Middle frontal gyrus (tissue), 1 donor: ENCODE data around the gene MFAP4.

Source experiments
- DNase-seq: peaks from one replicate; pipeline ENCODE4 v3.0.0-alpha.2; 2015; ENCODE audit warnings: low spot score; ENCODE audit errors: extremely low spot score

The MFAP4 gene

GRCh38 chr17:19386974-19387920 lies at the start of gene MFAP4:
Gene MFAP4, minus strand, starts transcription at chr17:19387190. Its CDS starts 35 bp downstream, at chr17:19387155.
- no peak for DNase-seq

- no peak for DNase-seq
Observed at GRCh38 chr17:19433727-19434340, 46.8 kb upstream of the MFAP4 start.

- DNase-seq, result no peak
Observed at GRCh38 chr17:19433255-19433654, 46.3 kb upstream of the MFAP4 start.

- DNase-seq, result no peak
Observed at GRCh38 chr17:19431691-19432090, 44.7 kb upstream of the MFAP4 start.

GRCh38 chr17:19426631-19427030 lies 39.6 kb upstream of the MFAP4 start:
- no peak for DNase-seq

GRCh38 chr17:19424934-19425868 lies 38.2 kb upstream of the MFAP4 start:
- no peak for DNase-seq

GRCh38 chr17:19421926-19422325 lies 34.9 kb upstream of the MFAP4 start:
- DNase-seq, result no peak

GRCh38 chr17:19421219-19421618 lies 34.2 kb upstream of the MFAP4 start:
- DNase-seq, result no peak

GRCh38 chr17:19418251-19418992 lies 31.4 kb upstream of the MFAP4 start:
- DNase-seq, result no peak

- no peak for DNase-seq
Observed at GRCh38 chr17:19417611-19418010, 30.6 kb upstream of the MFAP4 start.

- no peak for DNase-seq
Observed at GRCh38 chr17:19415806-19416775, 29.1 kb upstream of the MFAP4 start.

GRCh38 chr17:19415311-19415710 lies 28.3 kb upstream of the MFAP4 start:
- DNase-seq, result no peak

- DNase-seq, result no peak
Observed at GRCh38 chr17:19414396-19415280, 27.6 kb upstream of the MFAP4 start.

- no peak for DNase-seq
Observed at GRCh38 chr17:19413761-19414160, 26.8 kb upstream of the MFAP4 start.

GRCh38 chr17:19412984-19413383 lies 26.0 kb upstream of the MFAP4 start:
- no peak for DNase-seq

- DNase-seq, result no peak
Observed at GRCh38 chr17:19412510-19412909, 25.5 kb upstream of the MFAP4 start.

- peak; percentile 21 for DNase-seq
Observed at GRCh38 chr17:19411631-19412030, 24.6 kb upstream of the MFAP4 start.

- DNase-seq, result peak; percentile 63
Observed at GRCh38 chr17:19410875-19411620, 24.1 kb upstream of the MFAP4 start, which contains the start of gene RNF112. Gene RNF112, plus strand, starts transcription at chr17:19411232. Its CDS starts 177 bp downstream, at chr17:19411409.
